Progenitor cell of endocrine pancreas (in vitro differentiated cells): ENCODE data around the gene FAM221B. TPM values are rescaled to one million over a fixed set of nuclear protein-coding genes. Genes with fewer than 3 reads are reported as not detected.
A peak's percentile ranks its signal among the peaks of the same experiment; 100 is the strongest.

ENCODE experiments used
- DNase-seq: peaks from one replicate; pipeline ENCODE4 v3.0.0; 2021; ENCODE audit warnings: low spot score; ENCODE audit not compliant: unreplicated experiment
- H3K27ac Mint-ChIP-seq: 2 replicates; pipeline ENCODE4 v1.8.0; 2021; ENCODE audit warnings: mild to moderate bottlenecking, moderate library complexity, mixed read lengths
- H3K27me3 Mint-ChIP-seq: 2 replicates; pipeline ENCODE4 v1.8.0; 2021; ENCODE audit warnings: mixed read lengths
- H3K36me3 Mint-ChIP-seq: 2 replicates; pipeline ENCODE4 v1.8.0; 2022; ENCODE audit warnings: mixed read lengths; ENCODE audit not compliant: insufficient read depth
- H3K4me1 Mint-ChIP-seq: 2 replicates; pipeline ENCODE4 v1.8.0; 2021; ENCODE audit warnings: low read depth, mixed read lengths
- H3K4me3 Mint-ChIP-seq: 2 replicates; pipeline ENCODE4 v1.8.0; 2021; ENCODE audit warnings: low read depth, mild to moderate bottlenecking, moderate library complexity, mixed read lengths
- H3K9me3 Mint-ChIP-seq: 2 replicates; pipeline ENCODE4 v1.8.0; 2021; ENCODE audit warnings: low read depth, mixed read lengths
- total RNA-seq: library from RNA; stranded (reverse); gene quantifications from 2 replicates; pipeline ENCODE4 v1.2.1, GENCODE V29; 2021
- TF ChIP-seq, protein P1 (sequence below): fragments of 200-600 bp; sonication (generic); IDR thresholded peaks from one replicate; pipeline ENCODE4 v1.5.0; 2021; ENCODE audit warnings: antibody characterized with exemption, mild to moderate bottlenecking; ENCODE audit not compliant: unreplicated experiment

Gene FAM221B
- total RNA-seq, 1 donor from 2014 or later: not detected

DNA sequence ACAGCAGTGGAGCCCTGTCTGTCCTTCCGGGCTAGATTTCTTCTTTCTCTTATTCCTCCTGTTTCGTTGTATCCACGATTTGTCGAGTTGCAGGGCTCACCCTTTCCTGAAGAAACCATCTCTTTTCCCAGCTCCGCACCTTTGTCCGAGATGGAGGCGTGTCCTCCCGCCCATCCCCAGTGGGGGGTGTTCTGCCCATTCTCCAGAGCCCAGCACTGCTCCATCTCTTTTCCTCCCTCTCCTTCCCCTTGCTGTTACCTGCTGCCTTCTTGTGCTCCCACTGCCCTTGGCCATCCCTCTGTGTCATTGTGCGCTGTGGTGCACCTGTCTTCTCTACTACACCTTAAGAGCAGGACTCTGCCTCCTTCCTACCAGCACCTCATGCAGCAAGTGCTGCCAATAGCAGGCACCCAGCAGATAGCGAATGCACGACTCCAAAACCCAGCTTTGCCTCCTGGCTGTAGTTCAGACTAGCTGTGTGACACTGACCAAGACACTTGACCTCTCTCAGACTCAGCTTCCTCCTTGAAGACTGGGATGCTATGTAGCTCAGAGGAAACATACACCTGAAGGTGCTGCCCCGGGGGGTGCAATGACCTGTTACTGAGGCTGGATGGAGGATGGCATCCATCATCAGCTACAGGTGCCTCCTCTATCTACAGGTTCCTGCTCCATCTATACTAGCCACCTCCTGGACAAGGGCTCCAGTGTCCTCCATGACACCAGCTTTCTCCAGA lies 32.8 kb upstream of the FAM221B start:
- Mint-ChIP-seq H3K9me3 (no peaks in the 10 kb centered on the region), H3K36me3 (peaks cover 2% of the 10 kb centered on the region), H3K27ac (no peak overlapping the region), H3K27me3 (peaks cover 49% of the 10 kb centered on the region), H3K4me3 (no peak overlapping the region), H3K4me1 (peaks cover 3% of the 10 kb centered on the region)
- DNase-seq: no peak
- TF ChIP-seq, protein P1, sequence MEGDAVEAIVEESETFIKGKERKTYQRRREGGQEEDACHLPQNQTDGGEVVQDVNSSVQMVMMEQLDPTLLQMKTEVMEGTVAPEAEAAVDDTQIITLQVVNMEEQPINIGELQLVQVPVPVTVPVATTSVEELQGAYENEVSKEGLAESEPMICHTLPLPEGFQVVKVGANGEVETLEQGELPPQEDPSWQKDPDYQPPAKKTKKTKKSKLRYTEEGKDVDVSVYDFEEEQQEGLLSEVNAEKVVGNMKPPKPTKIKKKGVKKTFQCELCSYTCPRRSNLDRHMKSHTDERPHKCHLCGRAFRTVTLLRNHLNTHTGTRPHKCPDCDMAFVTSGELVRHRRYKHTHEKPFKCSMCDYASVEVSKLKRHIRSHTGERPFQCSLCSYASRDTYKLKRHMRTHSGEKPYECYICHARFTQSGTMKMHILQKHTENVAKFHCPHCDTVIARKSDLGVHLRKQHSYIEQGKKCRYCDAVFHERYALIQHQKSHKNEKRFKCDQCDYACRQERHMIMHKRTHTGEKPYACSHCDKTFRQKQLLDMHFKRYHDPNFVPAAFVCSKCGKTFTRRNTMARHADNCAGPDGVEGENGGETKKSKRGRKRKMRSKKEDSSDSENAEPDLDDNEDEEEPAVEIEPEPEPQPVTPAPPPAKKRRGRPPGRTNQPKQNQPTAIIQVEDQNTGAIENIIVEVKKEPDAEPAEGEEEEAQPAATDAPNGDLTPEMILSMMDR: no peak

DNA sequence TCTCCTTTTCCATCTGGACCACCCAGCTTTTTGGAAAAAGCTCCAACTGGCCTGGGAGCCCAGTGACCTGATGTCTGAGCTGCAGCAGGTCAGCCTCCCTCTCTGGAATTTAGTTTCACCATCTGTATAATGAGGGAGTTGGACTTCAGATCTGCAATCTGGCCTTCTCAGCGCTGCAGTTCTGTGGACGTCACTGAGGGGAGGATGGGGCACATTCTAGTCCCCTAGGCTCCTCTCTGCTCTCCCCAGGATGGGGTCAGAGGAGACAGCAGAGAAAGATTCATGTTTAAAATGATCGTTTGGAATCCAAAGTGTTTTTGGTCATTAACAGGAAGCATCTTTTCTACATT lies 31.4 kb upstream of the FAM221B start:
- TF ChIP-seq, protein P1: no peak
- H3K27ac Mint-ChIP-seq: no peak overlapping the region
- no peak for DNase-seq
- no peaks in the 10 kb centered on the region for H3K9me3 Mint-ChIP-seq
- no peak overlapping the region for H3K4me3 Mint-ChIP-seq
- H3K27me3 Mint-ChIP-seq: peaks cover 43% of the 10 kb centered on the region
- H3K4me1 Mint-ChIP-seq: peaks cover 3% of the 10 kb centered on the region
- H3K36me3 Mint-ChIP-seq: peaks cover 2% of the 10 kb centered on the region

GRCh38 chr9:35859310-35859989 lies 30.9 kb upstream of the FAM221B start:
- TF ChIP-seq, protein P1: no peak
- DNase-seq: peak; percentile 6
- no peak overlapping the region for H3K27ac Mint-ChIP-seq

GRCh38 chr9:35858458-35858857 lies 29.9 kb upstream of the FAM221B start:
- Mint-ChIP-seq H3K27me3 (peaks cover 38% of the 10 kb centered on the region), H3K27ac (no peak overlapping the region), H3K9me3 (no peaks in the 10 kb centered on the region), H3K4me3 (no peak overlapping the region), H3K36me3 (peaks cover 2% of the 10 kb centered on the region), H3K4me1 (peaks cover 3% of the 10 kb centered on the region)
- no peak for DNase-seq
- TF ChIP-seq, protein P1: no peak

More at GRCh38 chr9:35859310-35859989, 30.9 kb upstream of the FAM221B start:
- no peak overlapping the region for H3K4me3 Mint-ChIP-seq
- peaks cover 3% of the 10 kb centered on the region for H3K4me1 Mint-ChIP-seq
- peaks cover 2% of the 10 kb centered on the region for H3K36me3 Mint-ChIP-seq
- peaks cover 43% of the 10 kb centered on the region for H3K27me3 Mint-ChIP-seq
- H3K9me3 Mint-ChIP-seq: no peaks in the 10 kb centered on the region

- DNase-seq: peak; percentile 2
- peaks cover 3% of the 10 kb centered on the region for H3K36me3 Mint-ChIP-seq
- H3K9me3 Mint-ChIP-seq: no peaks in the 10 kb centered on the region
- TF ChIP-seq, protein P1: no peak
- H3K27me3 Mint-ChIP-seq: peaks cover 28% of the 10 kb centered on the region
- H3K27ac Mint-ChIP-seq: no peak overlapping the region
- H3K4me3 Mint-ChIP-seq: no peak overlapping the region
- no peaks in the 10 kb centered on the region for H3K4me1 Mint-ChIP-seq
Observed at GRCh38 chr9:35856882-35857281, 28.4 kb upstream of the FAM221B start.
